ENCODE data around the gene DAW1. TPM values are rescaled to one million over a fixed set of nuclear protein-coding genes. Genes with fewer than 3 reads are reported as not detected.

Gene DAW1, protein sequence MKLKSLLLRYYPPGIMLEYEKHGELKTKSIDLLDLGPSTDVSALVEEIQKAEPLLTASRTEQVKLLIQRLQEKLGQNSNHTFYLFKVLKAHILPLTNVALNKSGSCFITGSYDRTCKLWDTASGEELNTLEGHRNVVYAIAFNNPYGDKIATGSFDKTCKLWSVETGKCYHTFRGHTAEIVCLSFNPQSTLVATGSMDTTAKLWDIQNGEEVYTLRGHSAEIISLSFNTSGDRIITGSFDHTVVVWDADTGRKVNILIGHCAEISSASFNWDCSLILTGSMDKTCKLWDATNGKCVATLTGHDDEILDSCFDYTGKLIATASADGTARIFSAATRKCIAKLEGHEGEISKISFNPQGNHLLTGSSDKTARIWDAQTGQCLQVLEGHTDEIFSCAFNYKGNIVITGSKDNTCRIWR
- under 1 TPM in 2 of 4 donors, not detected in 2; 0.30 to 0.59 TPM for total RNA-seq

DNA sequence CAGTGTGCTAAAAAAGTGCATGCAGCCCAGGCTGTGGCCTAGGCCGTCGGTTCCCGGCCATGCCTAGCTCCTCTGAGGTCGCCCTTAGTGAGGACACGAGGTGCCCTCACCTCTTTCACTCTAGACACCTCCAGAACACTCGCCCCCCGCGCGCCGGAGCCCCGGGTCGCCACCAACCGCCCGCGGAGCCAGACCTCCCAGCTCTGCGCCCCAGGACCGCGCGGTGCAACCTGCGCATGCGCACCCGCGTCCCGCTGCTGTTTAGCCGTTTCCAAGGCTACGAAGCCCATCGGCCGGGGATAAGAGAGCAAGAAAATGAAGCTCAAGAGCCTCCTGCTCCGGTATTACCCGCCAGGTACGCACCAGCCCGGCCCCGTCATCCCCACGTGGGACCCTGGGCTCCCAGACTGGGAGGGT, at the start of gene DAW1:
Gene DAW1 (plus strand): TSS at position 257 of the 417 bp plus-strand sequence. CDS start 59 bp downstream, at position 316.
- WGBS, 2 donors = 2 to 3% methylated on average over 19 to 30 of the region's 34 CpGs
- Histone ChIP-seq H3K4me1 (peaks cover 0 to 9% (median 4%) of the 10 kb centered on the region in 4 donors), H3K27me3 (peaks cover 0 to 10% of the 10 kb centered on the region in 2 donors), H3K4me3 (peak within 1 kb of the TSS; percentile 18 to 45 (median 34)), H3K27ac (peak within 1 kb of the TSS in 1 of 4 donors; percentile 9), H3K36me3 (no peaks in the 10 kb centered on the region), H3K9me3 (no peaks in the 10 kb centered on the region)
- no peak for DNase-seq (ENCODE audit: low spot score in 2 of 2)
- TF ChIP-seq, protein P1, sequence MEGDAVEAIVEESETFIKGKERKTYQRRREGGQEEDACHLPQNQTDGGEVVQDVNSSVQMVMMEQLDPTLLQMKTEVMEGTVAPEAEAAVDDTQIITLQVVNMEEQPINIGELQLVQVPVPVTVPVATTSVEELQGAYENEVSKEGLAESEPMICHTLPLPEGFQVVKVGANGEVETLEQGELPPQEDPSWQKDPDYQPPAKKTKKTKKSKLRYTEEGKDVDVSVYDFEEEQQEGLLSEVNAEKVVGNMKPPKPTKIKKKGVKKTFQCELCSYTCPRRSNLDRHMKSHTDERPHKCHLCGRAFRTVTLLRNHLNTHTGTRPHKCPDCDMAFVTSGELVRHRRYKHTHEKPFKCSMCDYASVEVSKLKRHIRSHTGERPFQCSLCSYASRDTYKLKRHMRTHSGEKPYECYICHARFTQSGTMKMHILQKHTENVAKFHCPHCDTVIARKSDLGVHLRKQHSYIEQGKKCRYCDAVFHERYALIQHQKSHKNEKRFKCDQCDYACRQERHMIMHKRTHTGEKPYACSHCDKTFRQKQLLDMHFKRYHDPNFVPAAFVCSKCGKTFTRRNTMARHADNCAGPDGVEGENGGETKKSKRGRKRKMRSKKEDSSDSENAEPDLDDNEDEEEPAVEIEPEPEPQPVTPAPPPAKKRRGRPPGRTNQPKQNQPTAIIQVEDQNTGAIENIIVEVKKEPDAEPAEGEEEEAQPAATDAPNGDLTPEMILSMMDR (IDR thresholded peaks at IDR 0.05) = no peak
- TF ChIP-seq EP300 (IDR thresholded peaks at IDR 0.05) = no peak
- no peak for TF ChIP-seq POLR2A (IDR thresholded peaks at IDR 0.05)

DNA sequence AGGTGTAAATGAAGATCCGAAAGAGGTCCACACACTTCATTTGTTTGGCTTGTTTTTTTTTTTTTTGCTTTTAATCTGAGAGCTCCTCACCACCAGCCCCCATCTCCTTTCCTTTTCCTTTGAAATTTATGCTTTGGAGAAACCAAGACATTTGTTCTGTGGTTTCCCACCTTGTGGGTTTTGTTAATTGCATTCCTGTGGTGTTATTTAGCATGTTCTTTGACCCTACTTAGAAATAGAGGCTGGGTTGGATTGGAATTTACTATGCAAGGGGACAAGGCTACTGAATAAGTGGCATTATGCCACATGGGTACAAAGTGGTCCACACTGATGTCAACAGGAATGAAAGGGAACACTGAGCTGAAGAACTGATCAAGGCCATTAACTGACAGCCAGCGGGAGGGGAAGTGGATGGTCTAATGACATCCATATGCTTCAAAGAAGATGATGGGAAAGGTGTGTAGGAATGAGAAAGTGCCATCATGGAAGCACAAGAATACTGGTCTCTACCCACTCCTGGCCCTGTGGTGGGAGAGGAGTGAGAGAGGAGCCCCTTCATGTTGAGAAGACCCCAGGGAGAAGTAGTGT, 48.9 kb upstream of the DAW1 start:
- DNase-seq (ENCODE audit: low spot score in 2 of 2) = no peak
- H3K27me3 ChIP-seq = no peaks in the 10 kb centered on the region
- H3K4me3 ChIP-seq = no peak overlapping the region
- TF ChIP-seq, protein P1 (IDR thresholded peaks at IDR 0.05) = no peak
- TF ChIP-seq POLR2A (IDR thresholded peaks at IDR 0.05) (no peak), EP300 (IDR thresholded peaks at IDR 0.05) (no peak)
- H3K27ac ChIP-seq = no peak overlapping the region
- H3K36me3 ChIP-seq = no peaks in the 10 kb centered on the region
- no peaks in the 10 kb centered on the region for H3K9me3 ChIP-seq
- WGBS, 2 donors = 76 to 79% methylated on average over 2 of the region's 2 CpGs
- peaks cover 0 to 12% (median 0%) of the 10 kb centered on the region in 4 donors for H3K4me1 ChIP-seq

DNA sequence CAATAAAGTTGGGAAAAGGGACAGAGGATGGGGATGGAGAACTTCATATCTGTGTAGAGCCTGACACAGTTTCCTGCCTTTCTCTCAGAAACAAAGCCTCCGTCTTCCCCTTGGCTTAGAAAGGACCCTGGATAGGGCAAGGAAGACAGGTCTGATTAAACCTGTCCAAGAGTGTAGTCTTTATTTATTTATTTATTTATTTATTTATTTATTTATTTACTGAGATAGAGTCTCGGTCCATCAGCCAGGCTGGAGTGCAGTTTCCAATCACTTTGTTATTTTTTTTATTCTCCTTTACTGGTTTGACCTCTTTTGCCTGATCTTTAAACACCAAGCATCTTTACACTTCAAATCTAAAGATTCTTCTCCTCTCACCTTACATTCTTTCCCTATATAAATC, 47.5 kb upstream of the DAW1 start:
- H3K4me1 ChIP-seq = no peaks in the 10 kb centered on the region
- TF ChIP-seq, protein P1 (IDR thresholded peaks at IDR 0.05) = no peak
- no peak for TF ChIP-seq POLR2A (IDR thresholded peaks at IDR 0.05)
- TF ChIP-seq EP300 (IDR thresholded peaks at IDR 0.05) = no peak
- no peaks in the 10 kb centered on the region for H3K9me3 ChIP-seq
- no peaks in the 10 kb centered on the region for H3K27me3 ChIP-seq
- no peak overlapping the region for H3K27ac ChIP-seq
- 65 to 80% methylated on average over 2 of the region's 2 CpGs for WGBS, 2 donors
- H3K36me3 ChIP-seq = no peaks in the 10 kb centered on the region
- DNase-seq (ENCODE audit: low spot score in 2 of 2) = no peak
- no peak overlapping the region for H3K4me3 ChIP-seq

DNA sequence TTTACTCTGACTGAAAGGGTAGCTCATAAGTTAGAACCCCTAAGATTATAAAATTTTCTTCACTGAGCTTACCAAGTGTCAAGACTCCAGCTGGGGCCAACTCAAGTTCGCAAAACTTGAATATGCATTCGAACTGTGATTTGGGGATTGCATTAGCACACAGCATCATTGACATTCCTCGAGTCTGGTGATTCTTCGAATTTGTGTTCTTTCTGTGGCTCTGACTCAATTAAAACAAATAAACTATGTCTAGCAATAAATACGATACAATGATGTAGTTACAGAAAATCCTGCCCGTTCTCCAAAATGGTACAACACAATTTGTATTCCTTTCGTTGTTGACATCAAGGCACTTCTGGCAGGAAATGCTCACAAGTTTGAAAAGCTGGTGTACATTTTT, 46.7 kb upstream of the DAW1 start:
- DNase-seq (ENCODE audit: low spot score in 2 of 2) = no peak
- H3K4me1 ChIP-seq = no peaks in the 10 kb centered on the region
- H3K9me3 ChIP-seq = no peaks in the 10 kb centered on the region
- H3K4me3 ChIP-seq = no peak overlapping the region
- no peak overlapping the region for H3K27ac ChIP-seq
- 87 to 88% methylated on average over 7 of the region's 7 CpGs for WGBS, 2 donors
- H3K36me3 ChIP-seq = no peaks in the 10 kb centered on the region
- no peak for TF ChIP-seq EP300 (IDR thresholded peaks at IDR 0.05)
- TF ChIP-seq, protein P1 (IDR thresholded peaks at IDR 0.05) = no peak
- TF ChIP-seq POLR2A (IDR thresholded peaks at IDR 0.05) = no peak
- no peaks in the 10 kb centered on the region for H3K27me3 ChIP-seq

DNA sequence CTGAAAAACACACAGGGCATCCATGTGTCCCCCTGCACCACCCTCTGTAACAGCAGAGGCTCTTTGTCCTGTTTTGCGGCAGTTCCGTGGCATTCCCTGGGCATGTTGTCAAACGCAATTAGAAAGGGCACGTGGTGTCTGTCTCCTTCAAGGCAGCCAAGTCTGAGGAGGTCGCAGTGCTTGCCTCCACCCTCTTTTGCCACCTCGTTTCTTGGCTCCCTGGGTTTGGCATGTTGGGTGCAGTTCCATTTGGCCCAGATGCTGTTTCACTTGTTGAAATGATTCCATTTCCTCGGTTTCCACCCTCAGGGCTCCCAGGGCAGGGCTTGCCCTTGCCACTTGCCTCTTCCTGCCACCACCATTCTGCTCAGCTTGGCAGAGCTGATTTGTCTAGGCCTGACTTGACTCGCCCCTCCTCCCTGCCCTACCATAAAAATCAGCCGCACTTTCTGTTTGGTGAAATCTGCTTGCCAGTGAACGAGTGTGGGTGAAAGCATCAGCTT, 45.4 kb upstream of the DAW1 start:
- TF ChIP-seq EP300 (IDR thresholded peaks at IDR 0.05) = no peak
- TF ChIP-seq, protein P1 (IDR thresholded peaks at IDR 0.05) = no peak
- H3K27ac ChIP-seq = no peak overlapping the region
- WGBS, 2 donors = 50 to 59% methylated on average over 10 of the region's 10 CpGs

More for the DNA sequence above, 45.4 kb upstream of the DAW1 start:
- no peak overlapping the region for H3K4me3 ChIP-seq
- no peaks in the 10 kb centered on the region for H3K4me1 ChIP-seq
- no peaks in the 10 kb centered on the region for H3K36me3 ChIP-seq
- no peak for DNase-seq (ENCODE audit: low spot score in 2 of 2)
- H3K9me3 ChIP-seq = no peaks in the 10 kb centered on the region
- no peaks in the 10 kb centered on the region for H3K27me3 ChIP-seq

All from tibial nerve (tissue), 4 donors.